IMR-90 (cell line): Measurements from ENCODE around the gene PRKAG2. TPM values are rescaled to one million over a fixed set of nuclear protein-coding genes. Genes with fewer than 3 reads are reported as not detected.

Experiments
- ATAC-seq: fragments of 200-7000 bp; cut with Tn5 transposase; 2 replicates; pipeline ENCODE4 v1.9.1; 2020; ENCODE audit warnings: low read depth, mild to moderate bottlenecking, moderate library complexity
- BruUV-seq: library from RNA; stranded (reverse); fragments of 400-500 nt; replicated peaks from 2 replicates; lab custom pipeline; 2021; lab: Mats Ljungman, UMichigan
- CTCF ChIA-PET: fragments of 300-600 bp; formaldehyde crosslinking; extraction: SDS; loops from one replicate; lab custom pipeline; 2021; ENCODE audit warnings: antibody characterized with exemption; lab: Yijun Ruan, JAX
- POLR2A ChIA-PET: fragments of 300-600 bp; sonication (Branson Sonifier 250); formaldehyde crosslinking; loops from one replicate; lab custom pipeline; 2022; ENCODE audit warnings: antibody characterized with exemption; ENCODE audit not compliant: unreplicated experiment; lab: Charles Lee
- DNase-seq: peaks from one replicate; pipeline ENCODE4 v3.0.0; 2013
- H2AFZ ChIP-seq: replicated peaks from 2 replicates; pipeline ENCODE3; 2013; ENCODE audit warnings: low read length, mild to moderate bottlenecking; ENCODE audit not compliant: poor library complexity
- H2AK5ac ChIP-seq: 2 replicates; pipeline ENCODE4 v1.6.1; 2013; ENCODE audit warnings: low read depth, low read length, inconsistent platforms
- H2AK9ac ChIP-seq: replicated peaks from 2 replicates; pipeline ENCODE3; 2013; ENCODE audit warnings: mild to moderate bottlenecking, low read depth, low read length, moderate library complexity; ENCODE audit not compliant: poor library complexity
- H2BK120ac ChIP-seq: 2 replicates; pipeline ENCODE4 v1.6.1; 2013; ENCODE audit warnings: low read depth, low read length, inconsistent platforms
- H2BK15ac ChIP-seq: 3 replicates; pipeline ENCODE4 v1.6.1; 2013; ENCODE audit warnings: low read depth, low read length, inconsistent platforms
- H2BK20ac ChIP-seq: 2 replicates; pipeline ENCODE4 v1.6.1; 2013; ENCODE audit warnings: low read depth, mild to moderate bottlenecking, inconsistent platforms, low read length, moderate library complexity
- H2BK5ac ChIP-seq: 2 replicates; pipeline ENCODE4 v1.6.1; 2013; ENCODE audit warnings: mild to moderate bottlenecking, low read depth, low read length, inconsistent platforms; ENCODE audit not compliant: poor library complexity, severe bottlenecking
- H3K14ac ChIP-seq: replicated peaks from 2 replicates; pipeline ENCODE4 v1.6.1; 2013; ENCODE audit warnings: low read depth, low read length, inconsistent platforms
- H3K18ac ChIP-seq: 2 replicates; pipeline ENCODE4 v1.6.1; 2013; ENCODE audit warnings: low read depth, low read length, control low read depth
- H3K23ac ChIP-seq: 2 replicates; pipeline ENCODE4 v1.6.1; 2013; ENCODE audit warnings: low read depth, low read length, inconsistent platforms
- H3K27ac ChIP-seq: 2 replicates; pipeline ENCODE4 v1.5.1; 2013; ENCODE audit warnings: mild to moderate bottlenecking, control low read depth, low read length; ENCODE audit not compliant: insufficient read depth
- H3K27me3 ChIP-seq: 2 replicates; pipeline ENCODE4 v1.6.1; 2013; ENCODE audit warnings: low read length; ENCODE audit not compliant: control insufficient read depth, insufficient read depth
- H3K36me3 ChIP-seq: 2 replicates; pipeline ENCODE4 v1.6.1; 2013; ENCODE audit warnings: low read length, mixed read lengths; ENCODE audit not compliant: control insufficient read depth, insufficient read depth
- H3K4ac ChIP-seq: 2 replicates; pipeline ENCODE4 v1.6.1; 2013; ENCODE audit warnings: low read depth, low read length, inconsistent platforms
- H3K4me1 ChIP-seq: 2 replicates; pipeline ENCODE4 v1.6.1; 2013; ENCODE audit warnings: low read length, mixed read lengths; ENCODE audit not compliant: control insufficient read depth, insufficient read depth
- H3K4me2 ChIP-seq: 2 replicates; pipeline ENCODE4 v1.6.1; 2013; ENCODE audit warnings: low read depth, mild to moderate bottlenecking, control low read depth, low read length, moderate library complexity
- H3K4me3 ChIP-seq: 2 replicates; pipeline ENCODE4 v1.5.1; 2013; ENCODE audit warnings: low read depth, mild to moderate bottlenecking, control low read depth, low read length, moderate library complexity; ENCODE audit not compliant: insufficient read depth
- H3K56ac ChIP-seq: 2 replicates; pipeline ENCODE4 v1.6.1; 2013; ENCODE audit warnings: low read length, inconsistent platforms; ENCODE audit not compliant: insufficient read depth; ENCODE audit errors: extremely low read depth
- H3K79me1 ChIP-seq, 2 experiments: 2 replicates each; pipeline ENCODE4 v1.6.1; 2013; ENCODE audit warnings: low read length in 2 of 2, inconsistent platforms in 1 of 2, low read depth in 1 of 2
- H3K9ac ChIP-seq: 2 replicates; pipeline ENCODE4 v1.6.1; 2013; ENCODE audit warnings: low read depth, low read length, control low read depth
- H3K9me1 ChIP-seq: 2 replicates; pipeline ENCODE4 v1.6.1; 2013; ENCODE audit warnings: low read length, inconsistent platforms; ENCODE audit not compliant: insufficient read depth
- H3K9me3 ChIP-seq: 2 replicates; pipeline ENCODE4 v1.6.1; 2013; ENCODE audit warnings: low read length; ENCODE audit not compliant: control insufficient read depth, insufficient read depth
- H4K20me1 ChIP-seq: 2 replicates; pipeline ENCODE4 v1.6.1; 2013; ENCODE audit warnings: low read length, inconsistent platforms; ENCODE audit not compliant: insufficient read depth
- H4K5ac ChIP-seq: 2 replicates; pipeline ENCODE4 v1.6.1; 2013; ENCODE audit warnings: mild to moderate bottlenecking, low read depth, low read length, control low read depth
- H4K8ac ChIP-seq, 2 experiments: 2 replicates each; pipeline ENCODE4 v1.6.1; 2013; ENCODE audit warnings: low read depth in 2 of 2, low read length in 2 of 2, control low read depth in 1 of 2, inconsistent platforms in 1 of 2
- H4K91ac ChIP-seq: 2 replicates; pipeline ENCODE4 v1.6.1; 2013; ENCODE audit warnings: low read depth, low read length, inconsistent platforms; ENCODE audit not compliant: insufficient read depth
- BHLHE40 ChIP-seq: fragments of 150-350 bp; IDR thresholded peaks from 2 replicates; pipeline ENCODE4 v1.6.1; 2016; ENCODE audit warnings: mild to moderate bottlenecking, low read depth, low read length
- CEBPB ChIP-seq: IDR thresholded peaks from 2 replicates; pipeline ENCODE4 v1.6.1; 2012; ENCODE audit warnings: low read depth, low read length, improper control_type of control experiment
- CHD1 ChIP-seq: IDR thresholded peaks from 2 replicates; pipeline ENCODE4 v1.6.1; 2012; ENCODE audit warnings: low read depth, low read length, improper control_type of control experiment
- CTCF ChIP-seq: conservative IDR thresholded peaks from 2 replicates; pipeline ENCODE4 v1.5.1; 2012; ENCODE audit warnings: mild to moderate bottlenecking, low read depth, low read length, improper control_type of control experiment
- ELK1 ChIP-seq: fragments of 150-350 bp; IDR thresholded peaks from 2 replicates; pipeline ENCODE4 v1.6.1; 2016; ENCODE audit warnings: low read depth, mild to moderate bottlenecking, low read length, moderate library complexity, borderline replicate concordance
- FOS ChIP-seq: fragments of 150-350 bp; IDR thresholded peaks from 2 replicates; pipeline ENCODE4 v1.6.1; 2016; ENCODE audit warnings: low read depth, low read length
- MAFK ChIP-seq: IDR thresholded peaks from 2 replicates; pipeline ENCODE4 v1.6.1; 2012; ENCODE audit warnings: low read depth, low read length, improper control_type of control experiment
- MAZ ChIP-seq: IDR thresholded peaks from 2 replicates; pipeline ENCODE4 v1.6.1; 2012; ENCODE audit warnings: low read depth, mild to moderate bottlenecking, low read length, improper control_type of control experiment, moderate library complexity, borderline replicate concordance
- MXI1 ChIP-seq: IDR thresholded peaks from 2 replicates; pipeline ENCODE4 v1.6.1; 2012; ENCODE audit warnings: low read depth, mild to moderate bottlenecking, low read length, moderate library complexity, borderline replicate concordance
- NFE2L2 ChIP-seq: fragments of 150-350 bp; IDR thresholded peaks from 2 replicates; pipeline ENCODE4 v1.6.1; 2016; ENCODE audit warnings: low read depth, mild to moderate bottlenecking, low read length
- POLR2A ChIP-seq: IDR thresholded peaks from 2 replicates; pipeline ENCODE4 v1.6.1; 2012; ENCODE audit warnings: mild to moderate bottlenecking, low read depth, low read length
- RCOR1 ChIP-seq: IDR thresholded peaks from 2 replicates; pipeline ENCODE4 v1.6.1; 2012; ENCODE audit warnings: mild to moderate bottlenecking, low read length, improper control_type of control experiment; ENCODE audit not compliant: insufficient replicate concordance
- RFX5 ChIP-seq: IDR thresholded peaks from 2 replicates; pipeline ENCODE4 v1.8.0; 2012; ENCODE audit warnings: low read depth, mild to moderate bottlenecking, low read length, moderate library complexity
- SMC3 ChIP-seq: fragments of 150-350 bp; IDR thresholded peaks from 2 replicates; pipeline ENCODE4 v1.6.1; 2016; ENCODE audit warnings: low read depth, mild to moderate bottlenecking, antibody characterized with exemption, low read length, moderate library complexity
- USF2 ChIP-seq: fragments of 150-350 bp; IDR thresholded peaks from 2 replicates; pipeline ENCODE4 v1.6.1; 2017; ENCODE audit warnings: mild to moderate bottlenecking, antibody characterized with exemption, low read length, low read depth
- WGBS, 2 experiments: methylation state at CpG; one replicate each; pipeline versions ENCODE4 v1.1.5 to v1.1.7; 2013; ENCODE audit warnings: missing lambda C conversion rate in 2 of 2; ENCODE audit not compliant: insufficient read length in 1 of 2; ENCODE audit errors: extremely low coverage in 2 of 2; 5-methylcytosine and 5-hydroxymethylcytosine counted together
- dilution Hi-C: fragments of 300-500 bp; cut with HindIII; formaldehyde crosslinking; loops from one replicate; pipeline ENCODE4 v1.14.3; 2018; ENCODE audit warnings: low sequenced_read_pairs; ENCODE audit not compliant: unreplicated experiment
- in situ Hi-C: fragments of 300-500 bp; cut with MboI; formaldehyde crosslinking; loops from 3 replicates; pipeline ENCODE4 v1.14.3; 2019; ENCODE audit warnings: low sequenced_read_pairs, inconsistent platforms, mixed read lengths
- intact Hi-C: fragments of 100-400 bp; cut with micrococcal nuclease; formaldehyde crosslinking; loops from 2 replicates; pipeline ENCODE4 v1.10.0; 2022
- polyA plus RNA-seq, 3 experiments: library from polyadenylated mRNA; depleted of rRNA; stranded (reverse); fragments of >200 nt; gene quantifications; 2 replicates each; pipeline ENCODE4 v1.2.3, GENCODE V29; 2012; ENCODE audit warnings: low replicate concordance in 1 of 3
- total RNA-seq: library from RNA; depleted of rRNA; stranded (reverse); fragments of >200 nt; gene quantifications from 2 replicates; pipeline ENCODE4 v1.2.3, GENCODE V29; 2012

PRKAG2 gene
- total and polyA plus RNA-seq, 2 of the 4 experiments (the other 2 are of a cell fraction), result 15.4 to 21.6 TPM

- Histone ChIP-seq H4K8ac (no peak overlapping the region), H2BK20ac (no peak overlapping the region), H4K5ac (no peak overlapping the region), H3K27ac (no peak overlapping the region), H3K56ac (no peak overlapping the region), H2BK15ac (no peak overlapping the region), H3K4me2 (no peak overlapping the region), H3K9me1 (no peaks in the 10 kb centered on the region), H3K4me3 (no peak overlapping the region), H2AK9ac (no peak overlapping the region), H3K23ac (no peak overlapping the region), H3K79me1 (no peaks in the 10 kb centered on the region), H2BK5ac (no peak overlapping the region), H3K14ac (no peak overlapping the region), H3K9ac (no peak overlapping the region), H4K20me1 (no peaks in the 10 kb centered on the region), H3K36me3 (no peaks in the 10 kb centered on the region), H2AK5ac (no peak overlapping the region), H4K91ac (no peak overlapping the region), H3K18ac (no peak overlapping the region), H3K4ac (no peak overlapping the region), H2BK120ac (no peak overlapping the region), H3K9me3 (no peaks in the 10 kb centered on the region), H2AFZ (no peak overlapping the region), H3K27me3 (peaks cover 49% of the 10 kb centered on the region), H3K4me1 (peaks cover 3% of the 10 kb centered on the region; the same call in 1 of the 2 replicates)
- in situ Hi-C loops, result no loop called here
- dilution Hi-C loops, result no loop called here
- no TSS peak for BruUV-seq
- CTCF ChIA-PET, result no interaction called here
- no peak for DNase-seq
- POLR2A ChIA-PET, result no interaction called here
- intact Hi-C loops, result no loop called here
- ATAC-seq, result no peak
- WGBS, 2 experiments, result 86% methylated on average over 1 of the region's 18 CpGs; no CpG with 5 or more reads in 1 of the 2 experiments
- no peak for TF ChIP-seq CHD1
- no peak for TF ChIP-seq CEBPB
- TF ChIP-seq USF2, result no peak
- TF ChIP-seq SMC3, result no peak
- no peak for TF ChIP-seq FOS
- no peak for TF ChIP-seq POLR2A
- TF ChIP-seq NFE2L2, result no peak
- no peak for TF ChIP-seq MAZ
- TF ChIP-seq BHLHE40, result no peak
- no peak for TF ChIP-seq ELK1
- no peak for TF ChIP-seq MAFK
- no peak for TF ChIP-seq MXI1
- no peak for TF ChIP-seq RFX5
- TF ChIP-seq RCOR1, result no peak
- TF ChIP-seq CTCF, result no peak
Observed at GRCh38 chr7:151866761-151867655, 9.9 kb downstream of the PRKAG2 start.
